Chondrocyte (in vitro differentiated cells): ENCODE data around the gene ABCF3. TPM values are rescaled to one million over a fixed set of nuclear protein-coding genes. Genes with fewer than 3 reads are reported as not detected.
A peak's percentile ranks its signal among the peaks of the same experiment; 100 is the strongest.

Experiments used
- DNase-seq: peaks from one replicate; pipeline ENCODE4 v3.0.0; 2021; ENCODE audit warnings: mixed read lengths, low spot score
- H3K27ac Mint-ChIP-seq: one replicate; pipeline ENCODE4 v1.8.0; 2021; ENCODE audit warnings: mild to moderate bottlenecking, moderate library complexity, mixed read lengths; ENCODE audit not compliant: unreplicated experiment
- H3K27me3 Mint-ChIP-seq: 2 replicates; pipeline ENCODE4 v1.8.0; 2021; ENCODE audit warnings: low read depth, mixed read lengths
- H3K36me3 Mint-ChIP-seq: 2 replicates; pipeline ENCODE4 v1.8.0; 2021; ENCODE audit warnings: low read depth, mixed read lengths
- H3K4me1 Mint-ChIP-seq: 2 replicates; pipeline ENCODE4 v1.8.0; 2021; ENCODE audit warnings: low read depth, mild to moderate bottlenecking, mixed read lengths
- H3K4me3 Mint-ChIP-seq: one replicate; pipeline ENCODE4 v1.8.0; 2021; ENCODE audit warnings: mild to moderate bottlenecking, moderate library complexity, mixed read lengths; ENCODE audit not compliant: unreplicated experiment
- H3K9me3 Mint-ChIP-seq: 2 replicates; pipeline ENCODE4 v1.8.0; 2021; ENCODE audit warnings: low read depth, mixed read lengths
- CTCF ChIP-seq: fragments of 200-600 bp; sonication (generic); IDR thresholded peaks from 2 replicates; pipeline ENCODE4 v1.5.0; 2021; ENCODE audit warnings: antibody characterized with exemption, mild to moderate bottlenecking, moderate library complexity
- total RNA-seq: library from RNA; stranded (reverse); gene quantifications from 3 replicates; pipeline ENCODE4 v1.2.1, GENCODE V29; 2021

ABCF3 gene
- total RNA-seq, 1 donor from 2014 or later, result 53.8 TPM

GRCh38 chr3:184167786-184168185, 18.2 kb upstream of the ABCF3 start:
- Mint-ChIP-seq H3K4me3 (no peak overlapping the region), H3K27ac (peak overlapping the region; percentile 93), H3K36me3 (peaks cover 40% of the 10 kb centered on the region), H3K27me3 (no peaks in the 10 kb centered on the region), H3K4me1 (peaks cover 43% of the 10 kb centered on the region), H3K9me3 (no peaks in the 10 kb centered on the region)
- no peak for TF ChIP-seq CTCF
- DNase-seq, result peak; percentile 68

- H3K4me3 Mint-ChIP-seq, result peak overlapping the region; percentile 25
- DNase-seq, result peak; percentile 75
- H3K27me3 Mint-ChIP-seq, result no peaks in the 10 kb centered on the region
- no peaks in the 10 kb centered on the region for H3K9me3 Mint-ChIP-seq
- TF ChIP-seq CTCF, result no peak
- H3K36me3 Mint-ChIP-seq, result peaks cover 40% of the 10 kb centered on the region
- peak overlapping the region; percentile 93 for H3K27ac Mint-ChIP-seq
- H3K4me1 Mint-ChIP-seq, result peaks cover 48% of the 10 kb centered on the region
These were observed 17.5 kb upstream of the ABCF3 start for GRCh38 chr3:184168363-184169120.

GRCh38 chr3:184169896-184170875, 15.8 kb upstream of the ABCF3 start:
- H3K4me1 Mint-ChIP-seq, result peaks cover 55% of the 10 kb centered on the region
- peak; percentile 92 for DNase-seq
- no peaks in the 10 kb centered on the region for H3K27me3 Mint-ChIP-seq
- peak overlapping the region; percentile 65 for H3K27ac Mint-ChIP-seq
- no peak for TF ChIP-seq CTCF
- H3K4me3 Mint-ChIP-seq, result no peak overlapping the region
- no peaks in the 10 kb centered on the region for H3K9me3 Mint-ChIP-seq
- peaks cover 34% of the 10 kb centered on the region for H3K36me3 Mint-ChIP-seq

GRCh38 chr3:184171562-184171961, 14.4 kb upstream of the ABCF3 start:
- Mint-ChIP-seq H3K4me1 (peaks cover 67% of the 10 kb centered on the region), H3K36me3 (peaks cover 24% of the 10 kb centered on the region), H3K4me3 (peak overlapping the region; percentile 49), H3K27ac (peak overlapping the region; percentile 87), H3K27me3 (no peaks in the 10 kb centered on the region), H3K9me3 (no peaks in the 10 kb centered on the region)
- no peak for TF ChIP-seq CTCF
- peak; percentile 64 for DNase-seq

- H3K36me3 Mint-ChIP-seq, result peaks cover 18% of the 10 kb centered on the region
- H3K27me3 Mint-ChIP-seq, result no peaks in the 10 kb centered on the region
- H3K4me1 Mint-ChIP-seq, result peaks cover 74% of the 10 kb centered on the region
- no peak overlapping the region for H3K4me3 Mint-ChIP-seq
- H3K9me3 Mint-ChIP-seq, result no peaks in the 10 kb centered on the region
- TF ChIP-seq CTCF, result no peak
- no peak for DNase-seq
- H3K27ac Mint-ChIP-seq, result peak overlapping the region; percentile 87
These were observed 13.2 kb upstream of the ABCF3 start for GRCh38 chr3:184172681-184173373.
